T-helper 17 cell (primary cell): Measurements from ENCODE around the gene NKD1. TPM values are rescaled to one million over a fixed set of nuclear protein-coding genes. Genes with fewer than 3 reads are reported as not detected.

Source experiments
- ATAC-seq: fragments of 150-1000 bp; cut with Tn5 transposase; 2 replicates; pipeline ENCODE4 v1.10.0; 2021; ENCODE audit warnings: mild to moderate bottlenecking, moderate library complexity
- DNase-seq, 3 donors: peaks; one replicate each; pipeline versions ENCODE4 v3.0.0 to v3.0.0-alpha.2; 2020 to 2021
- H3K9me3 ChIP-seq: one replicate; pipeline ENCODE4 v1.7.0; 2013; ENCODE audit warnings: low read length, mild to moderate bottlenecking; ENCODE audit not compliant: control insufficient read depth, poor library complexity, severe bottlenecking
- H3K27ac Mint-ChIP-seq: one replicate; pipeline ENCODE4 v1.8.0; 2022; ENCODE audit warnings: mild to moderate bottlenecking, moderate library complexity, mixed read lengths
- H3K27me3 Mint-ChIP-seq: one replicate; pipeline ENCODE4 v1.8.0; 2022; ENCODE audit warnings: mixed read lengths
- H3K36me3 Mint-ChIP-seq: one replicate; pipeline ENCODE4 v1.8.0; 2022; ENCODE audit warnings: low read depth, mixed read lengths
- H3K4me1 Mint-ChIP-seq: one replicate; pipeline ENCODE4 v1.8.0; 2022; ENCODE audit warnings: mild to moderate bottlenecking, mixed read lengths
- H3K4me3 Mint-ChIP-seq: one replicate; pipeline ENCODE4 v1.8.0; 2022; ENCODE audit warnings: mild to moderate bottlenecking, moderate library complexity, mixed read lengths
- total RNA-seq, 4 donors: library from RNA in 2 of 4; stranded (reverse) in 2 of 4; gene quantifications; one replicate each; pipeline ENCODE4 v1.2.3 and lab custom pipeline; 2022 to 2026

NKD1 gene
- total RNA-seq, 2 donors from 2014 or later, result 1.5 to 2.8 TPM

DNA sequence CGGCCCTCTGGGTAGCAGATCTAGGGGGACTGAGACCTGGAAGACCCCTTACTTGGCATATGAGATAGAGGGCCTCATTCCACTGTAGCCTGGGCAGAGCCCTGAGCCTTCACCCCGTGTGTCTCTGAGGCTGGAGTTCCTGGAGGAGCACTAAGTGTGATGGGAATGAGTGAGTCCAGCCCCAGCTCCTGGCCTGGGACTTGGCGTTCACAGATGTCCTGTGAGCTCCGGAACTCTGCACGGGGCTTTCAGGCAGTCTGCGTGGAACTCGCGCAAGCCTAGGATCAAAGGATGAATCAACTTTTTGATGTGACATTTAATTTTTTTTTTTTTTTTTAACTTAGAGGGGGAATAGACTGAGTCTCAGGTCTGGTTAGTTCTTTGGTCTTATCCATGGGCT is 1.8 kb downstream of the NKD1 start:
- peak overlapping the region; percentile 71 for H3K27ac Mint-ChIP-seq
- no peak for ATAC-seq
- H3K27me3 Mint-ChIP-seq, result no peaks in the 10 kb centered on the region
- no peak for DNase-seq
- H3K36me3 Mint-ChIP-seq, result peaks cover 3% of the 10 kb centered on the region
- peaks cover 20% of the 10 kb centered on the region for H3K4me1 Mint-ChIP-seq
- peak overlapping the region; percentile 83 for H3K4me3 Mint-ChIP-seq
- H3K9me3 ChIP-seq, result no peaks in the 10 kb centered on the region

- H3K4me3 Mint-ChIP-seq, result no peak overlapping the region
These were observed 2.9 kb downstream of the NKD1 start for GRCh38 chr16:50550866-50551641.

DNA sequence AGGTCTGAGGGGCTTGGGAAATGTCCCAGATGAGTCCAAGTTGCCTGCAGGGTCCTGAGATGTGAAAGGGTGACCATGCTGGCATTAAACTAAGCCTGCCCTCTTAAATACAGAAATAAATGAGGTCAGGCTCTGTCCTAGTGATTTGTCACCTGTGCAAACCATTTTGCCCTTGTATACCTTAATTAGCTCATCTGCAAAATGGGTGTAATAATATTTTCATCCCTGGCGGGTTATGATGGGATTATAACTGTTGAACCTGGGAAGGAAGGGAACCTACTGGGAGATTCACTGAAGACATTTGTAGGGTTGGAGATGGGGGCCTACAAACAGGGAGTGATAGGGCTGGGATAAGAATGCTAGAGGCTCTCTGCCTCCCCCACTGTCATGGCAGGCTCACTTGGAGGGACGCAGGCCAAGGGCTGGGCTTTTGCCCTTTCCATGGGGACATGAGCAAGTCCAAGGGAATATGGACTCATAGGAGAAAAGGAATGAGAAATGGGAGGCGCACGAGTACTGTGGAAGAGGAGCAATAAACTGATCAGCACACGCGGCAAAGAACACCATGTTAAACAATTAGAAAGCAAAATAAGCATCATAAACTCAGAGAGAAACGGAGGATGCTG is 4.4 kb downstream of the NKD1 start:
- H3K4me1 Mint-ChIP-seq, result peaks cover 8% of the 10 kb centered on the region
- ATAC-seq, result no peak
- H3K4me3 Mint-ChIP-seq, result no peak overlapping the region

More at GRCh38 chr16:50550866-50551641, 2.9 kb downstream of the NKD1 start:
- H3K36me3 Mint-ChIP-seq, result peaks cover 3% of the 10 kb centered on the region
- no peaks in the 10 kb centered on the region for H3K9me3 ChIP-seq
- H3K4me1 Mint-ChIP-seq, result peaks cover 15% of the 10 kb centered on the region
- H3K27me3 Mint-ChIP-seq, result no peaks in the 10 kb centered on the region
- H3K27ac Mint-ChIP-seq, result peak overlapping the region; percentile 71
- DNase-seq, result no peak
- ATAC-seq, result no peak

GRCh38 chr16:50553182-50553710 is 5.0 kb downstream of the NKD1 start:
- H3K36me3 Mint-ChIP-seq, result peaks cover 4% of the 10 kb centered on the region
- DNase-seq (no peak), ATAC-seq (no peak)
- no peak overlapping the region for H3K4me3 Mint-ChIP-seq
- no peaks in the 10 kb centered on the region for H3K27me3 Mint-ChIP-seq
- H3K4me1 Mint-ChIP-seq, result peaks cover 6% of the 10 kb centered on the region
- no peaks in the 10 kb centered on the region for H3K9me3 ChIP-seq
- no peak overlapping the region for H3K27ac Mint-ChIP-seq

More for the DNA sequence above, 4.4 kb downstream of the NKD1 start:
- Mint-ChIP-seq H3K27ac (no peak overlapping the region), H3K36me3 (peaks cover 3% of the 10 kb centered on the region), H3K27me3 (no peaks in the 10 kb centered on the region)
- no peaks in the 10 kb centered on the region for H3K9me3 ChIP-seq
- DNase-seq, result no peak

- DNase-seq, result no peak
- Mint-ChIP-seq H3K27ac (no peak overlapping the region), H3K36me3 (peaks cover 6% of the 10 kb centered on the region), H3K4me3 (no peak overlapping the region), H3K27me3 (no peaks in the 10 kb centered on the region), H3K4me1 (peaks cover 6% of the 10 kb centered on the region)
- ATAC-seq, result no peak
- H3K9me3 ChIP-seq, result no peaks in the 10 kb centered on the region
These were observed 5.7 kb downstream of the NKD1 start for GRCh38 chr16:50553731-50554360.

- DNase-seq, result no peak
- Mint-ChIP-seq H3K4me3 (no peak overlapping the region), H3K27me3 (no peaks in the 10 kb centered on the region), H3K4me1 (peaks cover 2% of the 10 kb centered on the region), H3K27ac (no peak overlapping the region), H3K36me3 (peaks cover 6% of the 10 kb centered on the region)
- no peaks in the 10 kb centered on the region for H3K9me3 ChIP-seq
- no peak for ATAC-seq
These were observed 7.2 kb downstream of the NKD1 start for GRCh38 chr16:50555269-50555875.

GRCh38 chr16:50555952-50556673 is 7.9 kb downstream of the NKD1 start:
- DNase-seq (no peak), ATAC-seq (no peak)
- Mint-ChIP-seq H3K27me3 (no peaks in the 10 kb centered on the region), H3K27ac (no peak overlapping the region), H3K4me1 (peaks cover 2% of the 10 kb centered on the region), H3K36me3 (peaks cover 6% of the 10 kb centered on the region), H3K4me3 (no peak overlapping the region)
- H3K9me3 ChIP-seq, result no peaks in the 10 kb centered on the region

DNA sequence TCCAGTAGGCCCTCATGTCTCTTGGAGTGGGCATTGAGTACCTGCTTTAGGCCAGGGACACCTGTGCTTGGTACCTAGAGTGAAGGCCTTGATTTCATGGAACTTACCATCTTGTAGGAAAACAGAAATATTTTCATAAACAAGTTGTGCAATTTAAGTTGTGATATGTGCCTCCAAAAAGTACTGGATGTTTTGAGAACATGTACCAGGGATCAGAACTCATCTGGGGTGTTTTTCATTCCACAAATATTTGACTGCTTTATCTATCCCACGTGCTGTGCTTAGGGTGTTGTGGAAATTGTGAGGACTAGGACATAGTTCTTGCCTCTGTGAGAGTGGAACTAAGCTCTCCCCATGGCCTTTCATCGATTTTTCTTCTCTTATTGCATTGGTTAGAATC is 8.8 kb downstream of the NKD1 start:
- Mint-ChIP-seq H3K36me3 (peaks cover 6% of the 10 kb centered on the region), H3K27ac (no peak overlapping the region)
- ATAC-seq, result no peak

DNA sequence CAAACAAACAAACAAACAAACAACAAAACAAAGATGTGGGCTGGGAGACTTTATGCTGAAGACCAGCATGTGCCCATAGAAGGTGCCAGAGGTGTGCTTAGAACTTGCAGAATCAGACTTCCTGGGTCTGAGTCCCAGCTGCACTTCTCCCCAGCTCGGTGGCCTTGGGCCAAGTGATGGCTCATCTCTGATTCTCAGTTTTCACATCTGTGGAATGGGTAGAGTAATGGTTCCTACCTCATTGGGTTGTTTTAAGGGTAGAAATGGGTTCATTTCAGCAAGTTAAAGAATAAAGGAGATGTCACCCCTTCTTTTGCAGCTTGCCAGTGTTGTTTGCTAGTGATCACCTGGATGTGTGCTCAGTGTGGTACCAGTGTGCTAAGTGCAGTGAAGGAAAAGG is 10.7 kb downstream of the NKD1 start:
- DNase-seq, result no peak
- Mint-ChIP-seq H3K27me3 (no peaks in the 10 kb centered on the region), H3K27ac (no peak overlapping the region), H3K36me3 (peaks cover 6% of the 10 kb centered on the region), H3K4me3 (no peak overlapping the region), H3K4me1 (peaks cover 2% of the 10 kb centered on the region)
- ATAC-seq, result no peak
- H3K9me3 ChIP-seq, result no peaks in the 10 kb centered on the region

More for the DNA sequence above, 8.8 kb downstream of the NKD1 start:
- DNase-seq, result no peak
- no peaks in the 10 kb centered on the region for H3K9me3 ChIP-seq
- Mint-ChIP-seq H3K4me3 (no peak overlapping the region), H3K27me3 (no peaks in the 10 kb centered on the region), H3K4me1 (peaks cover 2% of the 10 kb centered on the region)

GRCh38 chr16:50559342-50559741 is 11.1 kb downstream of the NKD1 start:
- H3K27me3 Mint-ChIP-seq, result no peaks in the 10 kb centered on the region
- no peak overlapping the region for H3K27ac Mint-ChIP-seq
- H3K36me3 Mint-ChIP-seq, result peaks cover 6% of the 10 kb centered on the region
- H3K9me3 ChIP-seq, result no peaks in the 10 kb centered on the region
- H3K4me3 Mint-ChIP-seq, result no peak overlapping the region
- ATAC-seq, result no peak
- H3K4me1 Mint-ChIP-seq, result peaks cover 2% of the 10 kb centered on the region
- DNase-seq, result no peak

DNA sequence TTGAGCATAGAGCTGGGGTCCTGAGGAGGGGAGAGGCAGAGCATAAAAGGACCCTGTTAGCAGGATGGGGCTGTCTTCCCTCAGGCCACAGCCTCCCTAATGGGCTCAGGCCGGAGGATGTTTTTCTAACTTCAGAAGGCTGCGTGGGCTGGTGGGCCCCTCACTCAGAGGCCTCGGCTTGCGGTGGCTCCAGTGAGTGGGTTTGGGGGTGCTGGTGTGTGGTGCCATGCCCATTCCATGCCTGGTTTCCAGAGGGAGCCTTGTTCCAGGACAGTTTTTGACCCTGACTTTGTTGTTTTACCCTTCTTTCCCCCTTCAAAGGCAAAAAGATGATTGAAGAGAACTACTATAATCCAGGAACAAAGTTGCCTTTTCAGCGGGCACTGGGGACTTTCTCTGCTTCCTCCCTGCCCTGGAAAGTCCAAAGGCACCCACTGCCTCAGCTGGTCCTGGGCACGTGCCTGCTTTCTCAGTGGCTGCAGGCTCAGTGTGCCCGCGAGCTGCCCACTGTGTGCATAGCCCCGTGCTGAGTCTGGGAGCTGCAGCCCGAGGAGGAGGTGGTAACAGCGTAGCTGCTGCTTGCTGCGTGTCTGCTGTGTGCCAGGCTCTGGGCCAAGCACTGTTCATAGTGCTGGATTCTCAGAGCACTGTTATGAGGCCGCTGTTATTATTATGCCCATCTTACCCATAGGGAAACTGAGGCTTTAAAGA is 11.8 kb downstream of the NKD1 start:
- ATAC-seq (no peak), DNase-seq (no peak)
- Mint-ChIP-seq H3K4me1 (peaks cover 2% of the 10 kb centered on the region), H3K27ac (no peak overlapping the region), H3K4me3 (no peak overlapping the region), H3K36me3 (peaks cover 6% of the 10 kb centered on the region), H3K27me3 (no peaks in the 10 kb centered on the region)
- H3K9me3 ChIP-seq, result no peaks in the 10 kb centered on the region
